ENCODE results near the gene PAK3. TPM values are rescaled to one million over a fixed set of nuclear protein-coding genes. Genes with fewer than 3 reads are reported as not detected.

The PAK3 gene
- total and polyA plus RNA-seq, 2 of the 8 experiments (the other 6 are each of a cell fraction or from before 2014, with no cell fraction given), result 0.80 to 7.2 TPM

DNA sequence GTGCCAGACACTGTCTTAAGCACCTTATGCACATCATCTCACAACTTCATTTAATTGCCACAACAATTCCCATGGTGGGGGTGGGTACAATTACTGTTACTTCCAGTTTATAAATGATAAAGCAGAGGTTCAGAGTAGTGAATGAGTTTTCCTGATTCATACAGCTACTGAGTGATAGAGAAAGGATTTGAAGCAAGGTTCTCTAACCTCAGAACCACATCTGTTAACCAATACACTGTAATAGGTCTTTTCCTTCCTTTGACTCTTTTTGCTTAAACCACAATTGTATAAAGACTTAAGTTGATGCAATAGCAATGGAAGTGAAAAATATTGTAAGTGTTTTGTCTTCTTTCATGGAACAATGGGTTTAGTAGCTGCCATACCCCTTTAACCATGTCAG, 43.5 kb upstream of the PAK3 start:
- H2BK15ac ChIP-seq (ENCODE audit: low read length), result no peak overlapping the region
- H2BK120ac ChIP-seq (replicated peaks; ENCODE audit: low read depth, low read length), result no peak overlapping the region
- H3K27ac ChIP-seq (ENCODE audit: low read depth, low read length), result no peak overlapping the region
- H3K9ac ChIP-seq (replicated peaks in 1 of 4; ENCODE audit: extremely low read depth in 1 of 4, low read depth in 3 of 4, low read length in 3 of 4), result no peak overlapping the region
- no peaks in the 10 kb centered on the region for H3K9me3 ChIP-seq (ENCODE audit: insufficient read depth in 2 of 2, low read depth in 1 of 2, low read length in 1 of 2)
- H3K4ac ChIP-seq (replicated peaks; ENCODE audit: insufficient read length, low read depth, low read length), result no peak overlapping the region
- POLR2A ChIA-PET (ENCODE audit: partially characterized antibody), result no interaction called here
- no peak overlapping the region for H2AFZ ChIP-seq (ENCODE audit: low read length)
- no peaks in the 10 kb centered on the region for H3K36me3 ChIP-seq (ENCODE audit: control insufficient read depth in 2 of 4, insufficient read depth in 4 of 4, low read length in 3 of 4)
- DNase-seq (ENCODE audit: low read depth in 1 of 2, low spot score in 2 of 2), result no peak
- no peak overlapping the region for H2BK12ac ChIP-seq (ENCODE audit: low read depth, low read length)
- H3K27me3 ChIP-seq (replicated peaks in 1 of 4; ENCODE audit: control insufficient read depth in 3 of 4, extremely low read depth in 1 of 4, insufficient read depth in 3 of 4, low read length in 3 of 4), result no peaks in the 10 kb centered on the region
- H3K18ac ChIP-seq (ENCODE audit: extremely low read depth, low read length), result no peak overlapping the region
- no peak overlapping the region for H4K91ac ChIP-seq (replicated peaks; ENCODE audit: insufficient read length, low read length)
- FAIRE-seq, result no peak
- no peaks in the 10 kb centered on the region for H3K79me2 ChIP-seq (ENCODE audit: control insufficient read depth in 1 of 2, insufficient read depth in 2 of 2, low read length in 2 of 2)
- no peak overlapping the region for H2AK5ac ChIP-seq (ENCODE audit: low read depth, low read length)
- H3K56ac ChIP-seq (replicated peaks; ENCODE audit: insufficient read length, low read depth, low read length), result no peak overlapping the region
- H2BK20ac ChIP-seq (ENCODE audit: low read length), result no peak overlapping the region
- H3K23ac ChIP-seq (ENCODE audit: insufficient read length), result no peak overlapping the region
- no peak overlapping the region for H3K4me3 ChIP-seq (ENCODE audit: extremely low read depth in 1 of 4, insufficient read depth in 2 of 4, low read depth in 3 of 4, low read length in 4 of 4)
- no peaks in the 10 kb centered on the region for H3K23me2 ChIP-seq (ENCODE audit: low read depth, low read length)
- no peak overlapping the region for H3K14ac ChIP-seq (ENCODE audit: insufficient read length)
- no peak overlapping the region for H3K4me2 ChIP-seq (ENCODE audit: insufficient read depth in 1 of 2, low read depth in 2 of 2, low read length in 2 of 2)
- CTCF ChIA-PET (ENCODE audit: partially characterized antibody), result interaction anchor here (1.4 kb wide), 2 partner anchors 12 to 31 kb away, joined by 3 to 4 read pairs; no protein-coding TSS in a partner anchor
- H2BK5ac ChIP-seq (ENCODE audit: low read depth, low read length), result no peak overlapping the region
- no peak overlapping the region for H4K5ac ChIP-seq (ENCODE audit: insufficient read length, low read depth, low read length)
- no peaks in the 10 kb centered on the region for H3K79me1 ChIP-seq (ENCODE audit: low read depth, low read length)
- H4K8ac ChIP-seq (ENCODE audit: extremely low read depth, insufficient read depth, low read length), result no peak overlapping the region
- no peaks in the 10 kb centered on the region for H3K4me1 ChIP-seq (replicated peaks in 1 of 4; ENCODE audit: control insufficient read depth in 3 of 4, insufficient read depth in 4 of 4, low read length in 3 of 4)
- no peaks in the 10 kb centered on the region for H4K20me1 ChIP-seq (replicated peaks in 1 of 2; ENCODE audit: control insufficient read depth in 1 of 2, insufficient read depth in 2 of 2, low read length in 2 of 2)
- TF ChIP-seq SIN3A (conservative IDR thresholded peaks at IDR 0.05 in 1 of 2, IDR thresholded peaks at IDR 0.05 in 1 of 2; ENCODE audit: low read depth in 1 of 2, low read length in 2 of 2) (no peak), FOSL1 (IDR thresholded peaks at IDR 0.05; ENCODE audit: insufficient read depth, low read depth, low read length) (no peak), BRCA1 (IDR thresholded peaks at IDR 0.05; ENCODE audit: low read depth, low read length) (no peak), CBX5 (IDR thresholded peaks at IDR 0.05; ENCODE audit: low read depth, low read length) (no peak), GABPA (IDR thresholded peaks at IDR 0.05; ENCODE audit: borderline replicate concordance, insufficient read depth, low read length) (no peak), SP1 (IDR thresholded peaks at IDR 0.05; ENCODE audit: low read depth, low read length) (no peak), KDM4A (IDR thresholded peaks at IDR 0.05; ENCODE audit: low read depth, low read length, severe bottlenecking) (no peak), NANOG (IDR thresholded peaks at IDR 0.05; ENCODE audit: insufficient read depth, low read depth, low read length, poor library complexity, severe bottlenecking) (no peak)
- TF ChIP-seq, protein P1, sequence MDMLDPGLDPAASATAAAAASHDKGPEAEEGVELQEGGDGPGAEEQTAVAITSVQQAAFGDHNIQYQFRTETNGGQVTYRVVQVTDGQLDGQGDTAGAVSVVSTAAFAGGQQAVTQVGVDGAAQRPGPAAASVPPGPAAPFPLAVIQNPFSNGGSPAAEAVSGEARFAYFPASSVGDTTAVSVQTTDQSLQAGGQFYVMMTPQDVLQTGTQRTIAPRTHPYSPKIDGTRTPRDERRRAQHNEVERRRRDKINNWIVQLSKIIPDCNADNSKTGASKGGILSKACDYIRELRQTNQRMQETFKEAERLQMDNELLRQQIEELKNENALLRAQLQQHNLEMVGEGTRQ (IDR thresholded peaks at IDR 0.05; ENCODE audit: low read length), result no peak
- TF ChIP-seq, protein P2, sequence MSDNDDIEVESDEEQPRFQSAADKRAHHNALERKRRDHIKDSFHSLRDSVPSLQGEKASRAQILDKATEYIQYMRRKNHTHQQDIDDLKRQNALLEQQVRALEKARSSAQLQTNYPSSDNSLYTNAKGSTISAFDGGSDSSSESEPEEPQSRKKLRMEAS (IDR thresholded peaks at IDR 0.05), result no peak
- TF ChIP-seq, protein P3, sequence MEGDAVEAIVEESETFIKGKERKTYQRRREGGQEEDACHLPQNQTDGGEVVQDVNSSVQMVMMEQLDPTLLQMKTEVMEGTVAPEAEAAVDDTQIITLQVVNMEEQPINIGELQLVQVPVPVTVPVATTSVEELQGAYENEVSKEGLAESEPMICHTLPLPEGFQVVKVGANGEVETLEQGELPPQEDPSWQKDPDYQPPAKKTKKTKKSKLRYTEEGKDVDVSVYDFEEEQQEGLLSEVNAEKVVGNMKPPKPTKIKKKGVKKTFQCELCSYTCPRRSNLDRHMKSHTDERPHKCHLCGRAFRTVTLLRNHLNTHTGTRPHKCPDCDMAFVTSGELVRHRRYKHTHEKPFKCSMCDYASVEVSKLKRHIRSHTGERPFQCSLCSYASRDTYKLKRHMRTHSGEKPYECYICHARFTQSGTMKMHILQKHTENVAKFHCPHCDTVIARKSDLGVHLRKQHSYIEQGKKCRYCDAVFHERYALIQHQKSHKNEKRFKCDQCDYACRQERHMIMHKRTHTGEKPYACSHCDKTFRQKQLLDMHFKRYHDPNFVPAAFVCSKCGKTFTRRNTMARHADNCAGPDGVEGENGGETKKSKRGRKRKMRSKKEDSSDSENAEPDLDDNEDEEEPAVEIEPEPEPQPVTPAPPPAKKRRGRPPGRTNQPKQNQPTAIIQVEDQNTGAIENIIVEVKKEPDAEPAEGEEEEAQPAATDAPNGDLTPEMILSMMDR (IDR thresholded peaks at IDR 0.05; ENCODE audit: control extremely low read depth in 1 of 3, insufficient read depth in 1 of 3, low read depth in 1 of 3, low read length in 3 of 3), result no peak
